NCI-H460 (cell line): ENCODE measurements around the gene KCNRG. TPM values are rescaled to one million over a fixed set of nuclear protein-coding genes. Genes with fewer than 3 reads are reported as not detected.
"Not testable (repeated sequence)": the region's sequence is repeated elsewhere in the genome, so short reads cannot be mapped to it uniquely, and the experiment has no call there.

ENCODE experiments used
- DNase-seq: peaks from one replicate; pipeline ENCODE4 v3.0.0-alpha.2; 2016; ENCODE audit warnings: low read depth; ENCODE audit errors: extremely low read depth
- total RNA-seq: library from RNA; depleted of rRNA; stranded (reverse); fragments of >200 nt; shearing (Covaris generic); gene quantifications from 2 replicates; pipeline ENCODE4 v1.2.3, GENCODE V29; 2014

KCNRG gene
- total RNA-seq, 1 experiment from 2014 or later: 0.62 TPM

DNA sequence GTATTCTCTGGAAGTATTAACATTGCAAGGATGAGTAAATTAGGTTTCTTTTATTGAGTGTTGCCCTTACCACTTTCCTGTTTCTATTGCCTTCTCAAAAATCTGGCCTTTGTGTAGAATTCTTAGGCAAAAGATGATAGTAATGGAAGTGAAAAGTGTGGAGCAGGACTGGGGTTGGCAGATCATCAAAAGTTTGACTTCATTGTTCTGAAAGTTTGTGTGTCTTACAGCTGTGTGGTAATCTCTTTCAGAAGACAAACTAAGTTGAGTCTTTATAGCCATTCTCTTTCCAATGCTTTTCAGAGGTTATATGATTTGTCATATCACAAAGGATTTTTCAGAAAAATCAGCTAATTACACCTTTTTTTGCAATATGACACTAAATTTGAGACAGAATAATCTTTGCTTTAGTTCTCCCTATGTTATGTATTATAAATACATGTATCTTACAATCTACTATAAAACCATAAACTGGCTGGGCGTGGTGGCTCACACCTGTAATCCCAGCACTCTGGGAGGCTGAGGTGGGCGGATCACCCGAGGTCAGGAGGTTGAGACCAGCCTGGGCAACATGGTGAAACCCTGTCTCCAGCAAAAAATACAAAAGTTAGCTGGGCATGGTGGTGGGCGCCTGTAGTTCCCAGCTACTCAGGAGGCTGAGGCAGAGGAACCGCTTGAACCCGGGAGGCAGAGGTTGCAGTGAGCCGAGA lies 8.7 kb upstream of the KCNRG start:
- DNase-seq: no peak

DNA sequence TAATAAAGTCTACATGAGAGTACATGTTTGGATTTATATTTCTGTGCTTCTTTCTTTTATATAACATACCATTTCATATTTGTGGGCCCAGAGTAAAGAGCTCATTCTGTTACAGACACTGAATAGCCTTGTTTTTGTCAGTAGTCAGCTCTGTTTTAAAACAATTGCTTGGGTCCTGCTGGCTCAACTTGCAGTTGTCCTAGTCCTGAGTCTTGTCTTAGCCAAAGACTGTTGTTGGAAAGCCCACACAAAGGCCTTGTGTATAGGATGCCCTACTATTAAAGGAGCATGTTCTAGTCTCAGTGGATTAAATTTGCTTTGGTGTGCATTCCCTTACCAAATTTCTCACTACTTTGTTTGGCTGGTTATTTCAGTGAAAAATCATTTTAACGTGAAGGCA lies 3.8 kb upstream of the KCNRG start:
- DNase-seq: no peak

DNA sequence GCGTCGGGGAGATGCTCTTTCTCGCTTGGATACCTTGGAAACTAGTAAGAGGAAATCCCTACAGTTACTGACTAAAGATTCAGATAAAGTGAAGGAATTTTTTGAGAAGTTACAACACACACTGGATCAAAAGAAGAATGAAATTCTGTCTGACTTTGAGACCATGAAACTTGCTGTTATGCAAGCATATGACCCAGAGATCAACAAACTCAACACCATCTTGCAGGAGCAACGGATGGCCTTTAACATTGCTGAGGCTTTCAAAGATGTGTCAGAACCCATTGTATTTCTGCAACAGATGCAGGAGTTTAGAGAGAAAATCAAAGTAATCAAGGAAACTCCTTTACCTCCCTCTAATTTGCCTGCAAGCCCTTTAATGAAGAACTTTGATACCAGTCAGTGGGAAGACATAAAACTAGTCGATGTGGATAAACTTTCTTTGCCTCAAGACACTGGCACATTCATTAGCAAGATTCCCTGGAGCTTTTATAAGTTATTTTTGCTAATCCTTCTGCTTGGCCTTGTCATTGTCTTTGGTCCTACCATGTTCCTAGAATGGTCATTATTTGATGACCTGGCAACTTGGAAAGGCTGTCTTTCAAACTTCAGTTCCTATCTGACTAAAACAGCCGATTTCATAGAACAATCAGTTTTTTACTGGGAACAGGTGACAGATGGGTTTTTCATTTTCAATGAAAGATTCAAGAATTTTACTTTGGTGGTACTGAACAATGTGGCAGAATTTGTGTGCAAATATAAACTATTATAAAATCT lies 2.7 kb upstream of the KCNRG start:
- no peak for DNase-seq

DNA sequence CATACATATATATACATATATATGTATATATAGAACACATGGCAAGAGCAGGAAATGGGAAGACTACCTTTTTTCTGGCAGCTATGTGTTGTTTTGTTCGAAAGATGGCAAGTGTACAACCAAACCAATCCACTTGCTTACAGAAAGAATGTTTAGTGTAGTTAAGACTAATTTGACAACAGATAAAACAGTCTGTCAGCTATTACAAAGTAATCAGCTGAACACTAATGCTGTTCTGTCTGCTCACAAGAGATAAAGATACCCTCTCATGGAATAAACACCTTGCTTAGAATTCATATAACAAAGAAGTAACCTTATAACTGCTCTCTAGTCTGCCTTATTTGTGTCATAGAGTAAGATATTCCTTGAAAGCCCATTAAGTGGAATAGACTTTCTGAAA lies 858 bp upstream of the KCNRG start:
- DNase-seq: no peak

- DNase-seq: no peak
These were observed 506 bp downstream of the KCNRG start for GRCh38 chr13:50015750-50016149.

DNA sequence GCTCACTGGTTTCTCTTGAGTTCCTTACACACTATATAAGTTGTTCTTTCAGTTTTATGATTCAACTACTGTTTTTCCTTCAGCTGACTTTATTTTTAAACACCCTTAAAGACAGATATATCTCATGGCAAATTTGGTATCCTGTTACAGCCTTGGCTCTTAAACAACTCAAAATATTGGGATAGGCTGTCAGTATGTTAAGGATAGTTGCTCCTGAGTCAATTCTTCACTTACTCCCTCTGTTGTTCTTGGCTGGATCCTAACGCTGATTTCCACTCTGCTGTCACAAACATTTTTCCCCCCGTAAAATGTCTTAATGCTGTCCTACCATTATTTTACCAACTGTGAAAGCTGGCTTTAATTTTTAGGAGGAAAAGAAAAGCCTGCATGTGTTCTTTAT lies 1.2 kb downstream of the KCNRG start:
- no peak for DNase-seq

DNA sequence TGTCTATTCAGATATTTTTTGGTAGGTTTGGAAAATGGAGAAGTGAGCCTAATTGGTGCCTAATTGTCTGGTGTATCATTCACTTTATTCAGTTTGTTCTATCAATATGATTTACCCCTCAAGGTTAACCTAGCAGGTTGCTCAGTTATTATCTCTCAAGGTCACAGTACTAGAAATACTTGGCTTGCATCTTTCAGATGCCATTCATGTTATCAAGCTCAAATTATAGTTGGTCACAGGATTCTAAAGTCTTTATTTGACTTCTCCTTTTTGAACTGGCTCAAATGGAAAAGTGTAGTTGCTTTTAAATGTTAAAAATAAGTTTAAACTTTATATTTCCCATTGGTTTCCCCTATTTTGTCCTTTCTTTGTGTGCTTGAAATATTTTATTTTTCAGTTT lies 2.6 kb downstream of the KCNRG start:
- DNase-seq: no peak

DNA sequence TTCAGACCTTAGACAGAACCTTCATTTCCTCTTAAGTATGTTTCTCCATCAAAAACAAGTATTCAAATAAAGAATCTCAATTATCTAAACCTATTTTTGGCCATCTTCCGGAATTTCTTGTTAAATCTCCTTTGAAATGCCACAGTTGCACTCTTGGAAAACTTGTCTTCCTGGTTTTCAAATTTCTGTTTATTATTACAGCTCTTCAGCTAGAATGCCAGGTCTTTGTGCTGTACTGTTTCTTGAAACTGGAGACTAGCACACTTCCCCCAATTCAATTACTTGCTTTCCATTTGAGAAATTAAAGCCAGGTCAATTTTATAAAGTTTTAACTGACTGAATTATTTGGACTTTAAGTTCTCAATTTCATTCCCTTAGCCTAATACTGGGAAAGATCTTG lies 10.2 kb downstream of the KCNRG start:
- no peak for DNase-seq

GRCh38 chr13:50026788-50027473 lies 11.7 kb downstream of the KCNRG start:
- DNase-seq: no peak

- peak; percentile 49 for DNase-seq
These were observed 15.1 kb downstream of the KCNRG start for GRCh38 chr13:50030315-50030714.

- DNase-seq: no peak
These were observed 18.5 kb downstream of the KCNRG start for GRCh38 chr13:50033725-50034124.

GRCh38 chr13:50037788-50038187 lies 22.5 kb downstream of the KCNRG start:
- no peak for DNase-seq

DNA sequence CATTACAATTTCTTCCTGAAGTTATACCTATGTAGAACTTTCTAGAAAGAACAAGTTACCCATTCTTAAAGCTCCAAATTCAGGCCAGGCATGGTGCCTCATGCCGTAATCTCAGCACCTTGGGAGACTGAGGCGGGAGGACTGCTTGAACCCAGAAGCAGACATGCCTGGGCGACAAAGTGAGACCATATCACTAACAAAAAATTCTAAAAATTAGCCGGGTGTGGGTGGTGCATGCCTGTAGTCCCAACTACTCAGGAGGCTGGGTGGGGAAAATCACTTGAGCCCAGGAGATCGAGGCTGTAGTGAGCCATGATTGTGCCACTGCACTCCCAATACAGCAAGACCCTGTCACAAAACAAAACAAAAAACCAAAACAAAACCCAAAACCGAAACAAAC lies 23.0 kb downstream of the KCNRG start:
- no peak for DNase-seq

DNA sequence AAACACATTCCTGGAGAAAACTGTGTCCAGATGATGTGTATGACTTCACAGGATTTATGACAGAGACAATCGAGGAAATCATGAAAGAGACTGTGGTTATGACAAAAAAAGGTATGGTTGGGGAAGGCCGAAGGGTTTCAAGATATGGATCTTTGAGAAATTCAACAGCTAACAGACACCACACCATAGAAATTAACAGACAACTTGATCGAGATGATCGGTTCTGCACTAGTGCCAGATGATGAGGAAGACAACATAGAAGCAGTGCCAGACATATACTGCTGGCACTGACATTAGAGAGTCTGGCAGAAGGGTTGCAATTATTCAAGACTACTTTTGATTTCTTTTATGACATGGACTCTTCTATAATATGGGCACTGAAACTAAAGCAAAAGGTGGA lies 37.2 kb downstream of the KCNRG start:
- no peak for DNase-seq

DNA sequence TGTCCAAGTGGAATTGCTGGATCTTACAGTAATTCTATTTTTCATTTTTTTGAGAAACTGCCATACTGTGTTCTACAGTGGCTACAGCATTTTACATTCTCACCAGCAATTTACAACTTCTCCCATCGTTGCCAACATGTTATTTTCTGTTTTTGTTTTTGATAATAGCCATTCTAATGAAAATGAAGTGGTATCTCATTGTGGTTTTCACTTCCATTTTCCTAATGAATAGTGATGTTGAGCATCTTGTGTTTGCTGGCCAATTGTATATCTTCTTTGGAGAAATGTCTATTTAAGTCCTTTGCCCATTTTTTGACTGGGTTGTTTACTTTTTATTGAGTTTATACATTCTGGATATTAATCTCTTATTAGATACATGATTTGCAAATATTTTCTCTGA lies 38.6 kb downstream of the KCNRG start:
- DNase-seq: no peak

DNA sequence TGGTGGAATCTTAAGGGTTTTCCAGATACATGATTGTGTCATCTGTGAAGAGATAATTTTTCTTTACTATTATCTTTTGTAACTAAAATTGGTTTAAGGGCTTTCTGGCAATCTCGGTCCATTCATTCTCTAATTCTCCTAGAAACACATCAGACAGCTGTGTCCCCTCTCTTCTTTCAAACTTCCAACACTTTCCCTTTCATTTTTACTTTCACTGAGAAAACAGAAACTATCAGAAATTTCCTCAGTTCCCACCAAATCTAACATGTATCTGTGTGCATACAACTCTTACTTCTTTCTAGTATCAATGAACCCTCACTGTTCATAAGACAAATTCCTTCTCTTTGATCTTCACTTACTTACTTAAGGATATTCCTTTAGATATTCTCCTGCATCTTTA lies 40.2 kb downstream of the KCNRG start:
- no peak for DNase-seq

GRCh38 chr13:50060718-50061117 lies 45.5 kb downstream of the KCNRG start:
- DNase-seq: no peak

GRCh38 chr13:50062336-50062735 lies 47.1 kb downstream of the KCNRG start:
- not testable (repeated sequence) for DNase-seq

GRCh38 chr13:50065712-50066111 lies 50.5 kb downstream of the KCNRG start:
- DNase-seq: no peak

GRCh38 chr13:50068508-50068907 lies 53.3 kb downstream of the KCNRG start:
- no peak for DNase-seq

DNA sequence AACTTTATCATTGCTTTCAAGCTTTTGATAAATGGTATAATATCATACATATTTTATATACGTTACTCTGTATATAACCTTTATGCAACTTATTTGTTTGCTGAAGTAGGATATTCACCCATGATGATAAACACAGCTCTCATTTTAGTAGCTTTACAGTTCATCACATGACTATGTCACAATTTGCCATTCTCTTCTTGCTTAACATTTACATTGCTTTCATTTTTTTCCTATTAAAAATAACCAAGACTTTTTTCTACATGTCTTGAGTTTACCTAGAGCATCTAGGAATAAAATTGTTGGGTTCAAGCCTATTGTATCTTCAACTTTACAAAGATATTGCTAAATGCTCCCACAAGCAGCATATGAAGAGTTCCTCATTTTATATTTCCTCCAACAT lies 54.0 kb downstream of the KCNRG start:
- no peak for DNase-seq

GRCh38 chr13:50070186-50070585 lies 54.9 kb downstream of the KCNRG start:
- DNase-seq: no peak
